NCI-H82 treated with DMSO at 0.1 percent for 48 hours (cell line): Measurements from ENCODE around the gene TSPY8.
"Not testable (repeated sequence)": the region's sequence is repeated elsewhere in the genome, so short reads cannot be mapped to it uniquely, and the experiment has no call there.

ENCODE experiments used
- DNase-seq: peaks from one replicate; lab custom pipeline; 2025; ENCODE audit not compliant: unreplicated experiment; lab: John Stamatoyannopoulos, UW

Gene TSPY8, protein sequence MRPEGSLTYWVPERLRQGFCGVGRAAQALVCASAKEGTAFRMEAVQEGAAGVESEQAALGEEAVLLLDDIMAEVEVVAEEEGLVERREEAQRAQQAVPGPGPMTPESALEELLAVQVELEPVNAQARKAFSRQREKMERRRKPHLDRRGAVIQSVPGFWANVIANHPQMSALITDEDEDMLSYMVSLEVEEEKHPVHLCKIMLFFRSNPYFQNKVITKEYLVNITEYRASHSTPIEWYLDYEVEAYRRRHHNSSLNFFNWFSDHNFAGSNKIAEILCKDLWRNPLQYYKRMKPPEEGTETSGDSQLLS

DNA sequence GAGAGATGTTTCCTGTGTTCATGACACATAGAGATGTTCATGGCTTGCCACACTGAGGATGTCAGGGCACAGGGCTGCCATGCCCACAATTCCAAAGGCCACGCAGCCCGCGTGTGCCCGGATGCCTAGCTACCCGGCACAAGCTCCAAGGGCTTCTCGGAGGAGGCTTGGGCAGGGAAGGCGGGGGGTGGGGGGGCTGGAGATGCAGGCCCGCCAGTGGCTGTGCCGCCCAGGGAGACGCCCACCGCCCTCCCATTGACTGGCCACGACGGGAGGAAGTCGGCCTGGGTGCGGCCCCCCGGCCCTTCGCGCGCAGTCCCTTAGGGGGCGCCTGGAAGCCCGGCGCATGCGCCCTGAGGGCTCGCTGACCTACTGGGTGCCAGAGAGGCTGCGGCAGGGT is at the start of gene TSPY8:
TSPY8 (plus strand) TSS at position 301 of the 400 bp plus-strand sequence; CDS start at position 347, 46 bp downstream.
- not testable (repeated sequence) for DNase-seq

DNA sequence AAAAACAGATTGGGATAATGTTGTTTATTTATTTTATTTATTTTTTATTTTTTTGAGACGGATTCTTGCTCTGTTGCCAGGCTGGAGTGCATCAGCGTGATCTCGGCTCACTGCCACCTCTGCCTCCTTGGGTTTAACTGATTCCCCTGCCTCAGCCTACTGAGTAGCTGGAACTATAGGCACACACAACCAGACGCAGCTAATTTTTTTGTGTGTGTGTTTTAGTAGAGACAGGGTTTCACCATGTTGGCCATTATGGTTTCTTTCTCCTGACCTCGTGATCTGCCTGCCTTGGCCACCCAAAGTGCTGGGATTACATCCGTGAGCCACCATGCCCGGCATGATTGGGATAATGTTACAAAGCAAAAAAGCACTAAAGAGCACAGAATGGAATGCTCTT is 36.6 kb upstream of the TSPY8 start:
- no peak for DNase-seq

DNA sequence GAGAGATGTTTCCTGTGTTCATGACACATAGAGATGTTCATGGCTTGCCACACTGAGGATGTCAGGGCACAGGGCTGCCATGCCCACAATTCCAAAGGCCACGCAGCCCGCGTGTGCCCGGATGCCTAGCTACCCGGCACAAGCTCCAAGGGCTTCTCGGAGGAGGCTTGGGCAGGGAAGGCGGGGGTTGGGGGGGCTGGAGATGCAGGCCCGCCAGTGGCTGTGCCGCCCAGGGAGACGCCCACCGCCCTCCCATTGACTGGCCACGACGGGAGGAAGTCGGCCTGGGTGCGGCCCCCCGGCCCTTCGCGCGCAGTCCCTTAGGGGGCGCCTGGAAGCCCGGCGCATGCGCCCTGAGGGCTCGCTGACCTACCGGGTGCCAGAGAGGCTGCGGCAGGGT is 20.4 kb upstream of the TSPY8 start, which contains the start of gene TSPY4:
TSPY4 (plus strand) TSS at position 301 of the 400 bp plus-strand sequence; CDS start at position 347, 46 bp downstream.
- not testable (repeated sequence) for DNase-seq

DNA sequence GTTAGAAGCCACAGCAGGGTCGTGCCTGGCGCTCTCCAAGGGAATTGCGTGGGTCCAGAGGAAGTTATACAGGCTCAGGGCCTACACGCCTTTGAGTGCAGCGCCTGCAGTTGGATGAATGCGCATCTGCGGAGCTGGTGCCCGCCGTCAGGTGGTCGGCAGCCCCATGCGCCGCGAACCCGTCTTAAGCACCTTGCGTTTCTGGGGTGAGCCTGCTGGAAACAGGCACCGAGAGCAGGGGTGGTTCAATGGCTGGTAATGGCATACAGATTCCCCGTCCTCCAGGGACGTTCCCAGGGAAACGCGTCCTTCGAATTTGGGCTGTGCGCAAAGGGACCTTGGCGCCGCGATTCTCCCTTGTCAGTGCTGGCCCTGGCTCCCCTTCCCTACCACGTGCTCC is 38.9 kb downstream of the TSPY8 start:
- not testable (repeated sequence) for DNase-seq

DNA sequence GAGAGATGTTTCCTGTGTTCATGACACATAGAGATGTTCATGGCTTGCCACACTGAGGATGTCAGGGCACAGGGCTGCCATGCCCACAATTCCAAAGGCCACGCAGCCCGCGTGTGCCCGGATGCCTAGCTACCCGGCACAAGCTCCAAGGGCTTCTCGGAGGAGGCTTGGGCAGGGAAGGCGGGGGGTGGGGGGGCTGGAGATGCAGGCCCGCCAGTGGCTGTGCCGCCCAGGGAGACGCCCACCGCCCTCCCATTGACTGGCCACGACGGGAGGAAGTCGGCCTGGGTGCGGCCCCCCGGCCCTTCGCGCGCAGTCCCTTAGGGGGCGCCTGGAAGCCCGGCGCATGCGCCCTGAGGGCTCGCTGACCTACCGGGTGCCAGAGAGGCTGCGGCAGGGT is 40.5 kb downstream of the TSPY8 start, which contains the start of gene TSPY3:
TSPY3 (plus strand) TSS at position 301 of the 400 bp plus-strand sequence; CDS start at position 347, 46 bp downstream.
- DNase-seq = not testable (repeated sequence)
